GM10266 (cell line): ENCODE measurements around the gene EXOSC5.

ENCODE experiments used
- DNase-seq: peaks from one replicate; pipeline ENCODE4 v3.0.0; 2012; ENCODE audit errors: extremely low spot score
- CTCF ChIP-seq: IDR thresholded peaks from 2 replicates; pipeline ENCODE4 v1.5.1; 2012; ENCODE audit warnings: mild to moderate bottlenecking, low read depth; ENCODE audit not compliant: control insufficient read depth, insufficient read depth; ENCODE audit errors: missing control alignments

Gene EXOSC5

DNA sequence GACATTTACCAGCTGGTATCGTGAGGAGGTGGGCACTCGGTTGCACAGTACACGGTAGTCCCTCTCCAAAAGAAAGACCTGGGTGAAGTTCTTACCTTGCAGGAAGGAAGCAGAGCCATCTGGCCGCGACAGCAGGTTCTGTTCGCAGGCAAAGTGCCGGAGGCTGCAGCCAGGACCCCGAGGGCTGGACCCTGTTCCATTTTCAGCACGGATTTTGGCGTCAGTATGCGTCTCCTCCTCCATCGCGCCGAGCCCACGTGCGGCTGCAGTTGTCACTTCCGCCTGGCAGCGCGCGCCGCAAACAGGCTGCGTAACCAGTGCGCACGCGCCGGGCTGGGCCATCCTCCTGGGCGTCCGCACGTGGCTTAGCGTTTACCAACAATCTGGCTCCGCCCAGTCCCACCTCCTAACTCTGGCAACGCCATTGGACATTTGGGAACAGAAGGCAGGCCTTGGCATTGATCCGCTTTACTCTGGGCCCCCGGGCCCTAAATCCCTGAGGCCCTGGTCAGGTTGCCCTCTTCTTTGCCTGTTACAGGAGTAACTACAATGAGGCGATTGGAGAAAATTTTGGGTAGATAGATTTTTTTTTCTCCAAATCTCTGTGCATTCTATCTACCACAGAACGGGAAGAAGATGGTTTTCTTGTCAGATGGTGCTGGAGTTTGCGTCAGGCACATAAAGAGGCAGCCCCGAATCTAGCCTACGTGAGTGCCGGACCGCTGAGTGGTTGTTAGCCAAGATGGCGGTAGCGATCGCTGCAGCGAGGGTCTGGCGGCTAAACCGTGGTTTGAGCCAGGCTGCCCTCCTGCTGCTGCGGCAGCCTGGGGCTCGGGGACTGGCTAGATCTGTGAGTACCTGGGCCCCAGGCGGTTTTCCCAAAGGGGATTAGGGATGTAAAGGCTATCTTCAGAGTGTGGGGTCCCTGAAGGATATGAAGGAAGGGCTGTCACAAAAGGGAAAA is at the start of gene EXOSC5, which contains the start of gene BCKDHA:
Gene EXOSC5 (minus strand): TSS at position 274 of the 964 bp plus-strand sequence. CDS start 31 bp downstream, at position 243.
Gene BCKDHA (plus strand): TSS at position 733 of the 964 bp plus-strand sequence. CDS start 10 bp downstream, at position 743.
- peak; percentile 97 for DNase-seq
- TF ChIP-seq CTCF = no peak

DNA sequence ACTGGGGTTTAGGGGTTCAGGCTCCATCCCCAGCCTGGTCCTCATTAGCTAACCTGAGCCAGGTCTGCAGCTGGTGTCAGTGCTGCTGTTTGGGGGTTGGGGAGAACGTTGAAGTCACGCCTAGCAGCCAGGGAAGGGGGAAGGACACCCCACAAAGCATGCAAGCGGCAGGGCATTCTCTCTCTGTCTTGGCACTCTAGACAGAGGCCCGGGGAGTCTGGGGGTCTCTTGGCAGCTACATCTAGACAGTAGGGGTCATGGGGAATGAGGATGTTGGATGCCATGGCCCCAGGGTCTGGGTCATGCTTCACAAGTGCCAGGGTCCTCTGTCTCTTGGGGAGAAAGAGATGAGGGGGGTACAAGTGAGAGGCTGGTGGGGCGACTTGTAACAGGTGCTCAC is 48.4 kb upstream of the EXOSC5 start:
- TF ChIP-seq CTCF = no peak
- DNase-seq = no peak

DNA sequence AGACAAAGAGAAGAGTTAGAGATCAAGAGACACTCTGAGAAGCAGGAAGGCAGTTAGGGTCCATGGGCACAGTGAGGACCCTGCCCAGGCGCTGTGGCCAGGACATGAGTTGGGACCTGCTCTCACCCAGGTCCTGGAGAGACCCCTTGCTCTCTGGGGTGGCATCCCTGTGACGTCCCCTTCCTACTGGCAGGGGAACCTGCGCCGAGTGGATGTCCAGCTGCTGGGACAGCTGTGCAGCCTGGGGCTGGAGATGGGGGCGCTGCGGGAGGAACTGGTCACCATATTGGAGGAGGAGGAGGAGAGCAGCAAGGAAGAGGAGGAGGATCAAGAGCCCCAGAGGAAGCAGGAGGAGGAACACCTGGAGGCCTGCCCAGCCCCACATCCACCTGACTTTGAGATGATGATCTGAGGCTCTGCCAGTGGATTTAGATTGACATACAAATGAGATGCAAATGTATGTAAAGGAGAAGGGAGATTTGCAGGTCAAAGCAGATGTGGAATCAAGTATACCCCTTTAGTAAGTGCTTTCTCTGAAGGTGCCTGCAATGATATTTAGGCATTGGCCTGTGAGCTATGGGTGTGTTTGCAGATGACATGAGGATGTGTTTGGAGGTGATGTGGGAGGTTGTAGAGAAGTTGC is 46.8 kb upstream of the EXOSC5 start:
- DNase-seq = no peak
- no peak for TF ChIP-seq CTCF

DNA sequence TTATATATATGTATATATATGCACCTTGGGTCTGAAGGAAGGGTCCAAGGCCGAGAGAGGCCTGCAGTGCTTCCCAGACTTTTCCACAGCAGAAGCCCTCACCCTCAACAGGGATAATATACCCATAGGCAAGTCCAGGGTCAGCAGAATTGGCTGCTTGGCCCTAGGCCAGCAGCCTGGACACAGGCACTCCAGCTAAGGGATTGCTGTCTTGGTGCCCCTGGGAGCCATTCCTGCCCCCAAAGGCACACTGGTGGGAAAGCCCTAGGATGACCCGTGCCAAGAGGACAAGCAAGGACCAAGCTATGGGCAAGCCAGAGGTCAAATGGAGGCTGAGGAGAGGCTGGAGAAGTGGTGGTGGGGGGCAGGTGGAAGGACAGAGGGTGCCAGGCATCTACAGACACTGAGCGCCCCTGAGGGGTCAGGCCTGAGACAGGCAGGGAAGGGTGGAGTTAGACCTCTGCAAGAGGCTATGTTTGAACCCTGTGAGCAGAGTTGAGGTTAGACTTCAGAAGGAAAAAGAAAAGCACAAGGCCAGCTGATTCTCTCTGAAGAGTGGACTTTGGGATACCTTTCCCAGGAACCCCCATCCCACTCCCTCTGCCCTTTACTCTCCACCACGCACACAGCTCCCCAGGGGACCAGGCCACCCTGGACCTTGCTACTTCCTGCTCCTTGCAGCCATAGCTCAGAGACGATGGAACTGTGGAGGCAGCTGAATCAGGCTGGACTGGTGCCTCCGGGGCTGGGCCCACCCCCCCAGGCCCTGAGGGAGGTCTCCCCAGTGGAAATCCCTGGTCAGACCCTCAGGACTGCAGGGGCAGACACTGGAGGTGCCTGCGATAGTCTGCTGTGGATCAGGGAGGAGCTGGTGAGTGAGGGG is 45.6 kb upstream of the EXOSC5 start, which contains the start of gene ERICH4:
Gene ERICH4 (plus strand): TSS at position 684 of the 883 bp plus-strand sequence. CDS start 14 bp downstream, at position 698.
- no peak for TF ChIP-seq CTCF
- no peak for DNase-seq

DNA sequence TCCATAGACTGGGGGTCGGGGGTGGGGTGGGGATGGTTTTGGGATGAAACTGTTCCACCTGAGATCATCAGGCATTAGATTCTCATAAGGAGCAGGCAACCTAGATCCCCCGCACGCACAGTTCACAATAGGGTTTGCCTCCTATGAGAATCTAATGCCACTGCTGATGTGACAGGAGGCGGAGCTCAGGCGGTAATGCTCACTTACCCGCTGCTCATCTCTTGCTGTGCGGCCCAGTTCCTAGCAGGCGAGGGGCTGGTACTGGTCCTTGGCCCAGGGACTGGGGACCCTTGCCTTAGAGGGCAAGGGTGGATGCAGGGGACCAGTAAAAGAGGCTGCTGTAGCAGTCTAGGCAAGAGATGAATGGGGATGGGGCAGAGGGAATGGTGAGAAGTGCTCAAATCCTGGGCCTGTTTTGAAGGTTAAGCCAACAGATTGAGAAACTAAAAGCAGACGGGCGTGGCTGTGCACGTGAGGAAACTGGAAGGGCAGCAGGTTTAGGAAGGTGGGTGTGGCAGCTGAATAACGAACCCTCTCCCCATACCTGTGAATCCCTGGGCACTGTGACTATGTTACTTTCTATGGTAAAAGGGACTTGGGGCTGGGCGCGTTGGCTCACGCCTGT is 44.3 kb upstream of the EXOSC5 start:
- no peak for TF ChIP-seq CTCF
- no peak for DNase-seq

DNA sequence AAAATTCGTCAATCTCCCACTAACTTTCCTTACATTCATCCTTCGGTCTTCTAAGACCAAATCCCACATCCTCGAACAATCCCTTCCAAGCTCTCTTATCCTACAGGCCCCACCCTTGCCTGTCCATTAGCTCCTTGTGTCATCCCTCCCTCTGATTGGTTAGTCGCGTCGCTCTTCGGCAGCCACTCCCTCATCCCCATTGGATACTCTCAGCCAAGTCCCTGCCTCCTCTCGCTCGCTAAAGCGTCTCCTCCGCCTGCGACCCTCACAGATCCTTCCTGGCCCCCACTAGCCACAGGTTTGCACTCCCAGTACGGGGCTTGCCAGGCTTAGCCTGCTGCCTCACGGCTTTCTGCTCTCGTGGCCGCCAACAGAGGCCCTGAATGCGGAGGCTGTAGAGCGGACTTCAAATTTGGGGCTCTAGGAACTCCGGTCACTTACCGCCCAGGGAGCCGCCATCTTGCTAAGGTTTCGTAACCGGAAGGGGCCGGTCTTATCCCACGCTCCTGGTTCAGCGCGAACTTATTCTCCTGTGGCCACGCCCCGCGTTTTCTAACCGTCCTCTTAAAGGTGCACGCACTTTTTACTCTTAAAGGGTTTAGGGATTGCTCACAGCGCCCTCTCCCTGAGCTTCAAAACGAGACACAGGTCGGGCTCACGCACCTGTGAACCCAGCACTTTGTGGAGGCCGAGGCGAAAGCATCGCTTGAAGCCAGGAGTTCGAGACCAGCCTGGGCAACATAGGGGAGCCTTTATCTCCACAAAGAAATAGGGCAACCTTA is 42.5 kb upstream of the EXOSC5 start, which contains the start of gene DMAC2:
Gene DMAC2 (minus strand): TSS at position 472 of the 782 bp plus-strand sequence. CDS start 13 bp downstream, at position 459.
- DNase-seq = peak; percentile 91
- TF ChIP-seq CTCF = peak; percentile 62
